ENCODE results near the gene COL1A2. TPM values are rescaled to one million over a fixed set of nuclear protein-coding genes. Genes with fewer than 3 reads are reported as not detected.
A peak's percentile ranks its signal among the peaks of the same experiment; 100 is the strongest.

COL1A2 gene
- total and polyA plus RNA-seq, 9 donors = 2,438 to 8,644 (median 5,114) TPM

- no peak overlapping the region for H3K4me3 ChIP-seq (ENCODE audit: low read length)
- no peaks in the 10 kb centered on the region for H3K36me3 ChIP-seq (ENCODE audit: control insufficient read depth, insufficient read depth, low read length)
- DNase-seq = peak; percentile 29
- peak overlapping the region; percentile 97 for H3K27ac ChIP-seq (ENCODE audit: low read length)
- H3K4me1 ChIP-seq (ENCODE audit: control insufficient read depth, insufficient read depth, low read length) = peaks cover 16% of the 10 kb centered on the region
- no peaks in the 10 kb centered on the region for H3K9me3 ChIP-seq (replicated peaks; ENCODE audit: control insufficient read depth, low read depth, low read length)
- H3K27me3 ChIP-seq (ENCODE audit: control insufficient read depth, insufficient read depth, low read length) = no peaks in the 10 kb centered on the region
- WGBS (ENCODE audit: insufficient coverage) = no CpG with 5 or more reads among the region's 1 CpG
Measured at GRCh38 chr7:94392393-94392786, 2.3 kb upstream of the COL1A2 start.

- Histone ChIP-seq H3K27me3 (ENCODE audit: control insufficient read depth, insufficient read depth, low read length) (no peaks in the 10 kb centered on the region), H3K9me3 (replicated peaks; ENCODE audit: control insufficient read depth, low read depth, low read length) (no peaks in the 10 kb centered on the region), H3K4me3 (ENCODE audit: low read length) (peak overlapping the region; percentile 73), H3K4me1 (ENCODE audit: control insufficient read depth, insufficient read depth, low read length) (peaks cover 16% of the 10 kb centered on the region), H3K36me3 (ENCODE audit: control insufficient read depth, insufficient read depth, low read length) (no peaks in the 10 kb centered on the region), H3K27ac (ENCODE audit: low read length) (peak overlapping the region; percentile 97)
- peak; percentile 98 for DNase-seq
- 20% methylated on average over 9 of the region's 24 CpGs for WGBS (ENCODE audit: insufficient coverage)
Measured at GRCh38 chr7:94393246-94394108, 1.2 kb upstream of the COL1A2 start.

GRCh38 chr7:94394109-94394436 is 622 bp upstream of the COL1A2 start:
- Histone ChIP-seq H3K9me3 (replicated peaks; ENCODE audit: control insufficient read depth, low read depth, low read length) (no peaks in the 10 kb centered on the region), H3K27me3 (ENCODE audit: control insufficient read depth, insufficient read depth, low read length) (no peaks in the 10 kb centered on the region), H3K4me1 (ENCODE audit: control insufficient read depth, insufficient read depth, low read length) (peaks cover 16% of the 10 kb centered on the region), H3K36me3 (ENCODE audit: control insufficient read depth, insufficient read depth, low read length) (no peaks in the 10 kb centered on the region), H3K27ac (ENCODE audit: low read length) (peak overlapping the region; percentile 97), H3K4me3 (ENCODE audit: low read length) (peak overlapping the region; percentile 73)
- WGBS (ENCODE audit: insufficient coverage) = 20% methylated on average over 1 of the region's 19 CpGs
- DNase-seq = peak; percentile 95

DNA sequence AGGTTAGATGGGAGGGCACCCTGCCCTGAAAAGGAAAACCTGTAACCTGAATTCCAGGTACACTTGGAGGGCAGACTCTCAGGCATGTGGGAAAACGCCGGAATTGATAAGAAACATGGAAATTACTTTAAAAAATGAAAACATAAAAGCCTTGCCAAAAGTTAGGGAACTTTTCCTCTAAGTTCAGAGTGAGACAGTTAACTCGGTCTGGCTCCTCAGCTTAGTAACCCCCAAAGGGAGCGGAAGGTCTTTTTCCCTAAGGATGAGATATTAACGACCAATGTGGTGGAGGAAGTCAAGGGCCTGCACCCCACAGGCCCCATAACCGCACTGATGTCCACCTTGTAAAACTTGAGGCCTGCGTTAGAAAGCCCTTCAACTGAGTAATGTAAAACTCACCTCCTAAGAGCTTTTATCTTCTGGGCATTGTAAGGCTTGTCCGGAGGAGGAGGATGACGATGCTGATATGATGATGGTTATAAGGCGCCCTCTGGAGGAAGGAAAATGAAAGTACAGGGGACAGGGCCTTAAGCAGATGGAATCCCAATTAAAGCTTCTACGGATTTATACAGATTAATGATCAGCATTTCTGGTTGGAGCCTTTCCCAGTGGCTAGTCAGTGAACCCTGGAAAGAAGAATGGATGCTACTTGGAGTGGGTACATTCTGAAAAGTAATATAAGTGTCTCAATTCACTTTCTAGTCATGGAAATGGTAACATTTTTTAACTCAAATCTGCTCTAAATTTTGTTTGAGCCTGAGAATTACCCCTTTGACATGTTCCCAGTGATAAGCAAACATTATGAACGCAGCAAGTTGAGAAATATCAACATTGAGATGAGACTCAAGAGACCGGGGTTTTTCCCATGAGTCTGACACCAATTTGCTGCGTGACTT is 694 bp downstream of the COL1A2 start:
- peaks cover 5% of the 10 kb centered on the region for H3K36me3 ChIP-seq (ENCODE audit: control insufficient read depth, insufficient read depth, low read length)
- WGBS (ENCODE audit: insufficient coverage) = 2% methylated on average over 6 of the region's 14 CpGs
- H3K27ac ChIP-seq (ENCODE audit: low read length) = peak overlapping the region; percentile 97
- peak; percentile 96 for DNase-seq
- H3K27me3 ChIP-seq (ENCODE audit: control insufficient read depth, insufficient read depth, low read length) = no peaks in the 10 kb centered on the region
- H3K4me1 ChIP-seq (ENCODE audit: control insufficient read depth, insufficient read depth, low read length) = peaks cover 16% of the 10 kb centered on the region
- peak overlapping the region; percentile 73 for H3K4me3 ChIP-seq (ENCODE audit: low read length)
- no peaks in the 10 kb centered on the region for H3K9me3 ChIP-seq (replicated peaks; ENCODE audit: control insufficient read depth, low read depth, low read length)

GRCh38 chr7:94396037-94396431 is 1.3 kb downstream of the COL1A2 start:
- WGBS (ENCODE audit: insufficient coverage) = 0% methylated on average over 1 of the region's 3 CpGs
- Histone ChIP-seq H3K36me3 (ENCODE audit: control insufficient read depth, insufficient read depth, low read length) (peaks cover 6% of the 10 kb centered on the region), H3K27me3 (ENCODE audit: control insufficient read depth, insufficient read depth, low read length) (no peaks in the 10 kb centered on the region), H3K4me3 (ENCODE audit: low read length) (peak overlapping the region; percentile 73), H3K4me1 (ENCODE audit: control insufficient read depth, insufficient read depth, low read length) (peaks cover 16% of the 10 kb centered on the region), H3K27ac (ENCODE audit: low read length) (peak overlapping the region; percentile 97), H3K9me3 (replicated peaks; ENCODE audit: control insufficient read depth, low read depth, low read length) (no peaks in the 10 kb centered on the region)
- peak; percentile 96 for DNase-seq

GRCh38 chr7:94396596-94396995 is 1.9 kb downstream of the COL1A2 start:
- peaks cover 8% of the 10 kb centered on the region for H3K36me3 ChIP-seq (ENCODE audit: control insufficient read depth, insufficient read depth, low read length)
- H3K9me3 ChIP-seq (replicated peaks; ENCODE audit: control insufficient read depth, low read depth, low read length) = no peaks in the 10 kb centered on the region
- H3K27ac ChIP-seq (ENCODE audit: low read length) = peak overlapping the region; percentile 97
- peaks cover 15% of the 10 kb centered on the region for H3K4me1 ChIP-seq (ENCODE audit: control insufficient read depth, insufficient read depth, low read length)
- WGBS (ENCODE audit: insufficient coverage) = 0% methylated on average over 1 of the region's 4 CpGs
- H3K4me3 ChIP-seq (ENCODE audit: low read length) = peak overlapping the region; percentile 73
- peak; percentile 77 for DNase-seq
- no peaks in the 10 kb centered on the region for H3K27me3 ChIP-seq (ENCODE audit: control insufficient read depth, insufficient read depth, low read length)

GRCh38 chr7:94397722-94398121 is 3.0 kb downstream of the COL1A2 start:
- Histone ChIP-seq H3K27me3 (ENCODE audit: control insufficient read depth, insufficient read depth, low read length) (no peaks in the 10 kb centered on the region), H3K27ac (ENCODE audit: low read length) (peak overlapping the region; percentile 97), H3K4me3 (ENCODE audit: low read length) (peak overlapping the region; percentile 73), H3K9me3 (replicated peaks; ENCODE audit: control insufficient read depth, low read depth, low read length) (no peaks in the 10 kb centered on the region), H3K4me1 (ENCODE audit: control insufficient read depth, insufficient read depth, low read length) (peaks cover 11% of the 10 kb centered on the region), H3K36me3 (ENCODE audit: control insufficient read depth, insufficient read depth, low read length) (peaks cover 10% of the 10 kb centered on the region)
- DNase-seq = peak; percentile 92
- WGBS (ENCODE audit: insufficient coverage) = no CpG with 5 or more reads among the region's 1 CpG

- H3K27ac ChIP-seq (ENCODE audit: low read length) = peak overlapping the region; percentile 97
- peaks cover 5% of the 10 kb centered on the region for H3K4me1 ChIP-seq (ENCODE audit: control insufficient read depth, insufficient read depth, low read length)
- peaks cover 14% of the 10 kb centered on the region for H3K36me3 ChIP-seq (ENCODE audit: control insufficient read depth, insufficient read depth, low read length)
- DNase-seq = peak; percentile 40
- H3K4me3 ChIP-seq (ENCODE audit: low read length) = peak overlapping the region; percentile 73
- no CpG with 5 or more reads among the region's 6 CpGs for WGBS (ENCODE audit: insufficient coverage)
- H3K27me3 ChIP-seq (ENCODE audit: control insufficient read depth, insufficient read depth, low read length) = no peaks in the 10 kb centered on the region
- no peaks in the 10 kb centered on the region for H3K9me3 ChIP-seq (replicated peaks; ENCODE audit: control insufficient read depth, low read depth, low read length)
Measured at GRCh38 chr7:94398841-94399240, 4.1 kb downstream of the COL1A2 start.

GRCh38 chr7:94400022-94400421 is 5.3 kb downstream of the COL1A2 start:
- DNase-seq = peak; percentile 77
- Histone ChIP-seq H3K27me3 (ENCODE audit: control insufficient read depth, insufficient read depth, low read length) (no peaks in the 10 kb centered on the region), H3K4me3 (ENCODE audit: low read length) (peak overlapping the region; percentile 73), H3K9me3 (replicated peaks; ENCODE audit: control insufficient read depth, low read depth, low read length) (no peaks in the 10 kb centered on the region), H3K36me3 (ENCODE audit: control insufficient read depth, insufficient read depth, low read length) (peaks cover 23% of the 10 kb centered on the region), H3K27ac (ENCODE audit: low read length) (peak overlapping the region; percentile 97), H3K4me1 (ENCODE audit: control insufficient read depth, insufficient read depth, low read length) (peaks cover 5% of the 10 kb centered on the region)
- no CpG with 5 or more reads among the region's 2 CpGs for WGBS (ENCODE audit: insufficient coverage)
